Fibroblast of pulmonary artery (primary cell): ENCODE results near the gene THBD.
A peak's percentile ranks its signal among the peaks of the same experiment; 100 is the strongest.

Experiments
- DNase-seq: peaks from one replicate; pipeline ENCODE4 v3.0.0-alpha.2; 2010; ENCODE audit warnings: low read depth
- H3K4me3 ChIP-seq: replicated peaks from 2 replicates; pipeline ENCODE4 v1.5.1; 2011; ENCODE audit warnings: low read depth, mild to moderate bottlenecking, control low read depth, low read length, moderate library complexity
- TF ChIP-seq, protein P1 (sequence below): IDR thresholded peaks from 2 replicates; pipeline ENCODE4 v1.5.1; 2011; ENCODE audit warnings: mild to moderate bottlenecking, control low read depth, low read length, inconsistent platforms; ENCODE audit errors: missing control alignments

The THBD gene

GRCh38 chr20:23052904-23053303, 3.4 kb upstream of the THBD start:
- no peak for DNase-seq
- TF ChIP-seq, protein P1, sequence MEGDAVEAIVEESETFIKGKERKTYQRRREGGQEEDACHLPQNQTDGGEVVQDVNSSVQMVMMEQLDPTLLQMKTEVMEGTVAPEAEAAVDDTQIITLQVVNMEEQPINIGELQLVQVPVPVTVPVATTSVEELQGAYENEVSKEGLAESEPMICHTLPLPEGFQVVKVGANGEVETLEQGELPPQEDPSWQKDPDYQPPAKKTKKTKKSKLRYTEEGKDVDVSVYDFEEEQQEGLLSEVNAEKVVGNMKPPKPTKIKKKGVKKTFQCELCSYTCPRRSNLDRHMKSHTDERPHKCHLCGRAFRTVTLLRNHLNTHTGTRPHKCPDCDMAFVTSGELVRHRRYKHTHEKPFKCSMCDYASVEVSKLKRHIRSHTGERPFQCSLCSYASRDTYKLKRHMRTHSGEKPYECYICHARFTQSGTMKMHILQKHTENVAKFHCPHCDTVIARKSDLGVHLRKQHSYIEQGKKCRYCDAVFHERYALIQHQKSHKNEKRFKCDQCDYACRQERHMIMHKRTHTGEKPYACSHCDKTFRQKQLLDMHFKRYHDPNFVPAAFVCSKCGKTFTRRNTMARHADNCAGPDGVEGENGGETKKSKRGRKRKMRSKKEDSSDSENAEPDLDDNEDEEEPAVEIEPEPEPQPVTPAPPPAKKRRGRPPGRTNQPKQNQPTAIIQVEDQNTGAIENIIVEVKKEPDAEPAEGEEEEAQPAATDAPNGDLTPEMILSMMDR: no peak
- H3K4me3 ChIP-seq: no peak overlapping the region

DNA sequence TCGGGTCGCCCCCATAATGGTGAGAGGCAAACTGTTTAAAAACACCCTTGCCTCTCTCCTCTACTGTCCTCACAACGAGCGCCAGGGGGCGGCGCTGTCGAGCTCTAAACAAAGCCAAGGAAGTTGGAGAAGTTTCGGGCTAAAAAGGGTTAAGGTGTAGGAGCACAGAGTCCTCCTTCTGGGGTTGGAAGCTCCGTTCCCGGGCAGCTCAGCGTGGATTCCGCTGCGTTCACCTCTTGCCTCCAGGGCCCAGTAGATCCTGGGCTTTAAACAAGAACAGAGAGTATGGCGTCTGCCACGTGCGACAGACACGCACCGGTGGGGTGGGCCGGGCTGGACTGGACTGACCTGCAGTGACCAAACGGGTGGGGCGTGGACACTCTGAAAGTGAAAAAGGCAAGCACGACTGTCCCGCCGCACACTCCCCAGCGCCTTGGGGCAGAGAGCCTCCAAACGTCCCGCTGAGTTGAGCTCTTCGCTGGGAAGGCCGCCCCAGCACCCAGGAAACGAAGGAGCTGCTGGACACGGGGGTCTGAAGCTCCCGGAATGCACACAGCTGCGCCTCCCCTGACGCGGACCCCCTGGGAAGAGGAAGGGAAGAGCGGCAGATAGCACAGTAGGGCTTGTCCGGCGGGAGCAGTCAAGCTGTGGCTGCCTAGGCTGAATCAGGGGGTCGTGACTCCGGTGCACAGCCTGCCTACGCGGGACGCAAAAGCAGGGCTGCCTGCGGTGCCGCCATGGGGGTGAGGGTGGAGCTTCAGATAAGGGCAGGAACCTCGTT, 1.6 kb upstream of the THBD start:
- H3K4me3 ChIP-seq: peak overlapping the region; percentile 53
- peak; percentile 94 for DNase-seq
- TF ChIP-seq, protein P1: peak; percentile 82

DNA sequence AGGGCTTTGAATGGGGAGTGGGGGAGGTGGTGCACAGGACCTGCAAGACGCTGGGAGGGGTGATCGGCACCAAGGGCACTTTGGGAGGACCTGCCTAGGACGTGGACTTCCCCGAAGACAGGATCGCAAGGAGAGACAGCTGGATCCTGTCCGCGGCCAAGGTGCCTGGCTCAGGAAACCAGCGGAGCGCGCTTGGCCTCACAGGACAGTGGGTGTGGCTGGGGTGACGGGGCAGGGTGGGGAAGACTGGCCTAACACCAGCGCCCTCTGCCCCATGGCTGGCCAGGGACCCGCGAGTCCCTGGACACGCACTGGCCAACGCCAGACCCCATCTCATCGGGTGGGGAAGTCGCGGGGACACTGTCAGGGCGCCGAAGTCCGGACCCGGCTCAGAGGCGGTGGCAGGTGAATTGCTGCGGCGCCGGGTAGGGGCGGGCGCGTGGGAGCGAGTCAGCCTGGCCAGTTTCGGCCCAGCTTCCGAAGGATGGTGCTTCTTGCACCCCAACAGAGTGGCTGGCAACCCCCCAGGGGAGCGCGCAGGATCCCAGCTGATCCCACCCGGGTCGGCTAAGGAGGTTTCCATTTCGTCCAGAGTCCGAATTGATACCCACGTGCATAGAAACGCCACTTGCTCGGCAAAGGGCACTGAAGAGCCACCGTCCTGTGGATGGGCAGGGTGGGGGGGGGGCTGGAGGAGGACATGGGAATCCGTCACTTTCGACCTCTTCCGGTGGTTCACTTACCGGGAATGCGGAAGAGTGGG, 785 bp upstream of the THBD start:
- DNase-seq: peak; percentile 49
- peak overlapping the region; percentile 53 for H3K4me3 ChIP-seq
- TF ChIP-seq, protein P1: no peak

- H3K4me3 ChIP-seq: peak overlapping the region; percentile 53
- peak; percentile 49 for DNase-seq
- TF ChIP-seq, protein P1: peak; percentile 33
Measured at GRCh38 chr20:23048283-23049200, 930 bp downstream of the THBD start.

DNA sequence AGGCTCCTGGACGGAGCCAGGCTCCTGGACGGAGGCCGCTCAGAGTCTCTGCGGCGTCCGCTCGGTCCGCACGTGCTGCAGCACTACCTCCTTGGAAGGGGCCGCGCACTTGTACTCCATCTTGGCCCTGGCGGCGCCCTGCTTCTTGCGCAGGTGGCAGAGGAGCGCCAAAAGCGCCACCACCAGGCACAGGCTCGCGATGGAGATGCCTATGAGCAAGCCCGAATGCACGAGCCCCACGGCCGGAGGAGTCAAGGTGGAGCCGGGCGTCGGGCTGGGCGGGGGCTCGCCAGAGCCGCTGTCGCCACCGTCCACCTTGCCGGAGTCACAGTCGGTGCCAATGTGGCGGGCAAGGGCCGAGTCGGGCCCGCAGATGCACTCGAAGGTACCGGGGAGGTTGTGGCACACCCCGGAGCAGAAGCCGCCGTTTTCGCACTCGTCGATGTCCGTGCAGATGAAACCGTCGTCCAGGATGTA, 1.7 kb downstream of the THBD start:
- TF ChIP-seq, protein P1: no peak
- H3K4me3 ChIP-seq: peak overlapping the region; percentile 53
- no peak for DNase-seq

- H3K4me3 ChIP-seq: peak overlapping the region; percentile 28
- TF ChIP-seq, protein P1: no peak
- DNase-seq: no peak
Measured at GRCh38 chr20:23047001-23047737, 2.3 kb downstream of the THBD start.
